ENCODE measurements around the gene CCDC116. TPM values are rescaled to one million over a fixed set of nuclear protein-coding genes. Genes with fewer than 3 reads are reported as not detected.

The CCDC116 gene
- total RNA-seq, 4 donors from 2014 or later: 0.27 to 15.7 TPM; not detected in 2

DNA sequence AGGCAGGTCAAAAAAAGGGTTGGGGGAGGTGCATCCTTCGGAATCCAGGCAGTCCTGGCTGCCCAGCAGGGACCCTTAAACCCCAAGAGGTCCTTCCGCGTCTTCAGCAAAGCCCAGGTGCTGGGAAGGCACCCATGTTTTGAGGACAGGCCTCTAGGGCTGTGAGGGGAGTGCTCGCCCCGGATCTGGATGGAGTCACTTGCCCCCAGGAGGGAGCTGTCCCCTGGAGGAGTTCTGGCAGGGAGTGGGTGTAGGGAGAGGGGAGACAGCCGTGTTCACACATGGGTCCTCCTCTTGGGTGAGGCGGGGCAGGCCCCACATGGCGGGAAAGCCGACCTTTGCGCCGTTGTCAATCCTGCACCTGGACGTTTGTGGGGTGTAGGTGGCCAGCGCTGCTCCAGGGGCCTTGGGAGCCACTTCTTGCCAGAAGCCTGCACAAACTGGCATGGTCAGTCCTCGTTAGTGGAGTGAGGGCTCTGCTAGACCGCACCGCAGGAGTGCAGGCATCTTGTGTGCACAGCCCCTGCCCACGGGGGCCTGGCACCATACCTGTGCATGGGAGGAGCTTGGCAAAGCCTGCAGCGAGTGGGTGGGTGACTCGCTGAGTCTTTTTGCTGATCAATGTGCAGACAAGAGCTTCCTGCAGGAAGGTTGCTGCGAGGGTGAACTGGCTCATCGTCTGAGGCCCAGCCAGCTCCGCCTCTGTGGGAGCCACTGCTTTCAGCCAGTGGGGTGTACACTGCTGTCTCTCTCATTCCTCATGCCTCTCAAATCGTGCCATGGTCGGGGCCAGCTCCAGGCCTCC, 49.2 kb downstream of the CCDC116 start:
- no peaks in the 10 kb centered on the region for H3K27me3 ChIP-seq
- peaks cover 0 to 22% (median 0%) of the 10 kb centered on the region in 4 donors for H3K36me3 ChIP-seq
- no peak for DNase-seq
- TF ChIP-seq EP300 (IDR thresholded peaks at IDR 0.05; ENCODE audit: low read depth) (no peak), POLR2A (IDR thresholded peaks at IDR 0.05) (no peak), POLR2AphosphoS5 (IDR thresholded peaks at IDR 0.05) (no peak)
- TF ChIP-seq, protein P1, sequence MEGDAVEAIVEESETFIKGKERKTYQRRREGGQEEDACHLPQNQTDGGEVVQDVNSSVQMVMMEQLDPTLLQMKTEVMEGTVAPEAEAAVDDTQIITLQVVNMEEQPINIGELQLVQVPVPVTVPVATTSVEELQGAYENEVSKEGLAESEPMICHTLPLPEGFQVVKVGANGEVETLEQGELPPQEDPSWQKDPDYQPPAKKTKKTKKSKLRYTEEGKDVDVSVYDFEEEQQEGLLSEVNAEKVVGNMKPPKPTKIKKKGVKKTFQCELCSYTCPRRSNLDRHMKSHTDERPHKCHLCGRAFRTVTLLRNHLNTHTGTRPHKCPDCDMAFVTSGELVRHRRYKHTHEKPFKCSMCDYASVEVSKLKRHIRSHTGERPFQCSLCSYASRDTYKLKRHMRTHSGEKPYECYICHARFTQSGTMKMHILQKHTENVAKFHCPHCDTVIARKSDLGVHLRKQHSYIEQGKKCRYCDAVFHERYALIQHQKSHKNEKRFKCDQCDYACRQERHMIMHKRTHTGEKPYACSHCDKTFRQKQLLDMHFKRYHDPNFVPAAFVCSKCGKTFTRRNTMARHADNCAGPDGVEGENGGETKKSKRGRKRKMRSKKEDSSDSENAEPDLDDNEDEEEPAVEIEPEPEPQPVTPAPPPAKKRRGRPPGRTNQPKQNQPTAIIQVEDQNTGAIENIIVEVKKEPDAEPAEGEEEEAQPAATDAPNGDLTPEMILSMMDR (IDR thresholded peaks at IDR 0.05): no peak
- no peak overlapping the region for H3K4me3 ChIP-seq
- no peaks in the 10 kb centered on the region for H3K9me3 ChIP-seq
- intact Hi-C loops (cut with DNase I; ENCODE audit: low total_unique reads) (no loop called here), in situ Hi-C loops (cut with MboI; ENCODE audit: low pct_ligation_motif_present in 1 of 4, low pct_unique_long_range_greater_than_20kb in 1 of 4, low sequenced_read_pairs in 3 of 4) (no loop called here)
- H3K27ac ChIP-seq: no peak overlapping the region
- no peaks in the 10 kb centered on the region for H3K4me1 ChIP-seq
- WGBS, 2 donors (ENCODE audit: low coverage in 1 of 2): 87% methylated on average over 24 of the region's 24 CpGs; no CpG with 5 or more reads in 1 of the 2 donors

DNA sequence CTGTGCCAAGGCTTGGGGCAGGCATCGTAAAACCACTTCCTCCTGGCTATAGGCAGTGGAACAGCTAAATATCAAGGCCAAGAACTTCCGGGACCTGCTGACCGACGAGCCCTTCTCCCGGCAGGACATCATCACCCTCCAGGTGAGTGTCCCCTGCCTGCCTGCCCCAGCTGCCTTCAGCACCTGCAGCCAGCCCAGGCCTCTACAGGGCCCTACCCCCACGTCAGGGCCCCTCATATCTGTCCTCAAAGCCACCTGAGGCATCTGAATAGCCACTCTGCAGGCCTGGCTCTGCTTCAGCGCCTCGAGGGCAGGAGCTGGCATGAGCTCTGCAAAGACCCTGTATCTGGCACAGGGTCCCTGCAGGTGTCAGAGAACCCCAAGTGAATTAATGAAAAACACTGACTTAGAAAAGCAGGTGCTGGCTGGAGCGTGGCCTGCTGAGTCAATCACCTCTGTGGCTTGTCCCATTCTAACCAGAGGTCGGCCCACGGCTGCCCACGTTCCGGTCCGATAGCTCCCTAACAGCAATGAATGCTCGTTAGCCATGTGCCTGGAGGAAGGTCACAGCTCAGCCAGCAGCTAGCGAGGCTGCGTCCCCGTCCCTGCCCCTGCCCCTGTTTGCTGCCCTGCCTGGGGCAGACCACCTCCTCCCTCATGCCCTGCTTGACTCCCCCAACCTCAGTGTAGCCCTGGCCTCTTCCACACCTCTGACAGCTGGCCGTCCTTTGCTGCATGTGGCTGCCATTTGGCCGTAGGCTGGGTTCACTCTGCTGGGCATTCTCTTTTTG, 50.0 kb downstream of the CCDC116 start:
- no peaks in the 10 kb centered on the region for H3K27me3 ChIP-seq
- no peaks in the 10 kb centered on the region for H3K4me1 ChIP-seq
- in situ Hi-C loops (cut with MboI; ENCODE audit: low pct_ligation_motif_present in 1 of 4, low pct_unique_long_range_greater_than_20kb in 1 of 4, low sequenced_read_pairs in 3 of 4): no loop called here
- H3K9me3 ChIP-seq: no peaks in the 10 kb centered on the region
- DNase-seq: no peak
- WGBS, 2 donors (ENCODE audit: low coverage in 1 of 2): 93 to 100% methylated on average over 2 to 20 of the region's 20 CpGs
- H3K27ac ChIP-seq: no peak overlapping the region
- no peak overlapping the region for H3K4me3 ChIP-seq
- intact Hi-C loops (cut with DNase I; ENCODE audit: low total_unique reads): no loop called here
- H3K36me3 ChIP-seq: peaks cover 0 to 25% (median 0%) of the 10 kb centered on the region in 4 donors
- TF ChIP-seq, protein P1 (IDR thresholded peaks at IDR 0.05): no peak
- TF ChIP-seq POLR2A (IDR thresholded peaks at IDR 0.05) (no peak), POLR2AphosphoS5 (IDR thresholded peaks at IDR 0.05) (no peak), EP300 (IDR thresholded peaks at IDR 0.05; ENCODE audit: low read depth) (no peak)

DNA sequence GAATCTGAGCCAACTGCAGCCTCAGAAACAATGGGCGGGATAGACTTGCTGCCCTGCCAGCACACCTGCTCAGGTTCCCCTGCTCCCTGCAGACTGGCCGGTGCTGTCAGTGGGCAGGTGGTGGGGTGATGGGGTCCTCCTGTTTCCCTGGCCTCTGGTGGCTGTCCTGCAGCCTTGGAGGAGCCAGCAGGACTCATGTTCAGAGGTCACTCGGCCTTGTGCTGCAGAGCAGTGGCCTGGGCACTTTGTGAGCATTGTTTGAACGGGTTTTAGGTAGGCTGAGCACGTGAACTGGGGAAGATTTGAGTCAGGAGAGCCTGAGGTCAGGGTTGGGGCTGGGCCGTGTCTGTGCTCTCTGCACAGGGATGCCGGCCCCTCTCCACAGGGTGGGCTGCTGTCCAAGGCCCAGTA, 50.8 kb downstream of the CCDC116 start:
- peaks cover 0 to 25% (median 0%) of the 10 kb centered on the region in 4 donors for H3K36me3 ChIP-seq
- H3K27ac ChIP-seq: no peak overlapping the region
- no peaks in the 10 kb centered on the region for H3K9me3 ChIP-seq
- TF ChIP-seq POLR2AphosphoS5 (IDR thresholded peaks at IDR 0.05): no peak
- no peak for TF ChIP-seq EP300 (IDR thresholded peaks at IDR 0.05; ENCODE audit: low read depth)
- TF ChIP-seq, protein P1 (IDR thresholded peaks at IDR 0.05): no peak
- TF ChIP-seq POLR2A (IDR thresholded peaks at IDR 0.05): no peak
- DNase-seq: no peak
- no peaks in the 10 kb centered on the region for H3K27me3 ChIP-seq
- in situ Hi-C loops (cut with MboI; ENCODE audit: low pct_ligation_motif_present in 1 of 4, low pct_unique_long_range_greater_than_20kb in 1 of 4, low sequenced_read_pairs in 3 of 4) (no loop called here), intact Hi-C loops (cut with DNase I; ENCODE audit: low total_unique reads) (no loop called here)
- no peak overlapping the region for H3K4me3 ChIP-seq
- no peaks in the 10 kb centered on the region for H3K4me1 ChIP-seq
- 78 to 92% methylated on average over 5 to 6 of the region's 7 CpGs for WGBS, 2 donors (ENCODE audit: low coverage in 1 of 2)

DNA sequence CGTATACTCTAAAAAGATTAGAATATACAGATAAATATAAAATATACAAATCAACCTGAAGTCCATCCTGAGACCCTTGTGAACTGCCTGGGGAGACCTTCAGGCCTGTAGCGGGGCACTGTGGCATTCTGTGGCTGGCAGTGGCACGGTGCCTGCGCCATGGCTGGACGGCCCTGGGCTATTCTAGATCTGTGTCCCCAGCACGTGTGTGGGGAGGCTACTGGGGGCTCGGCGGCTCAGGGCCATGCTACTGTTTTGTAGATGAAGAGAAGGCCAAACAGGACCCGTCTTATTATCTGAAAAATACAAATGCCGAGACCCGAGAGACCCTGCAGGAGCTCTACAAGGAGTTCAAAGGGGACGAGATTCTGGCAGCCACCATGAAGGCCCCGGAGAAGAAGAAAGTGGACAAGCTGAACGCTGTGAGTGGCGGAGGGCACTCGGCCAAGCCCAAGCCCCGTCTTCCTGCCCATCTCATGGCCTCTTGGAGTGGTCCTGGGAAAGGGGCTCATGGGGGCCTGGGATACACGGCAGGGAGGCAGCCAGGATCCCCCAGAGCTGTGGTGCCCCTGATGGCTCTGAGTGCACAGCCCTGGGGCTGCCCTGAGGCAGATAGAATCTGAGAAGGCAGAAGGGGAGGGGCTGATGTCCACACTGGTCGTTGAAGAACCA, 52.1 kb downstream of the CCDC116 start:
- Histone ChIP-seq H3K4me1 (no peaks in the 10 kb centered on the region), H3K4me3 (no peak overlapping the region), H3K27ac (no peak overlapping the region), H3K27me3 (no peaks in the 10 kb centered on the region), H3K36me3 (peaks cover 0 to 29% (median 3%) of the 10 kb centered on the region in 4 donors), H3K9me3 (no peaks in the 10 kb centered on the region)
- in situ Hi-C loops (cut with MboI; ENCODE audit: low pct_ligation_motif_present in 1 of 4, low pct_unique_long_range_greater_than_20kb in 1 of 4, low sequenced_read_pairs in 3 of 4): no loop called here
- DNase-seq: no peak
- no peak for TF ChIP-seq POLR2A (IDR thresholded peaks at IDR 0.05)
- TF ChIP-seq EP300 (IDR thresholded peaks at IDR 0.05; ENCODE audit: low read depth): no peak
- TF ChIP-seq, protein P1 (IDR thresholded peaks at IDR 0.05): no peak
- no peak for TF ChIP-seq POLR2AphosphoS5 (IDR thresholded peaks at IDR 0.05)
- WGBS, 2 donors (ENCODE audit: low coverage in 1 of 2): 93% methylated on average over 19 of the region's 19 CpGs; no CpG with 5 or more reads in 1 of the 2 donors
- intact Hi-C loops (cut with DNase I; ENCODE audit: low total_unique reads): no loop called here
